HepG2 (cell line): Measurements from ENCODE around the gene GJB2. TPM values are rescaled to one million over a fixed set of nuclear protein-coding genes. Genes with fewer than 3 reads are reported as not detected.

Experiments
- ATAC-seq: fragments of 200-7000 bp; cut with Tn5 transposase; 3 replicates; pipeline ENCODE4 v1.9.1; 2020; ENCODE audit warnings: mild to moderate bottlenecking, moderate library complexity
- BruUV-seq: library from RNA; stranded (reverse); fragments of 400-500 nt; replicated peaks from 2 replicates; lab custom pipeline; 2021; lab: Mats Ljungman, UMichigan
- CTCF ChIA-PET: fragments of 300-600 bp; formaldehyde crosslinking; extraction: SDS; loops from one replicate; lab custom pipeline; 2021; ENCODE audit warnings: low total read pairs, inconsistent platforms, low intra/inter-chr PET ratio; lab: Yijun Ruan, JAX
- POLR2A ChIA-PET: fragments of 350-600 bp; sonication (Branson Sonifier 250); formaldehyde crosslinking; loops from one replicate; lab custom pipeline; 2020; ENCODE audit warnings: antibody characterized with exemption, inconsistent platforms; lab: Yijun Ruan, JAX
- DNase-seq: peaks from one replicate; pipeline ENCODE4 v3.0.0-alpha.2; 2015; ENCODE audit warnings: low spot score
- FAIRE-seq: peaks from 3 replicates; lab custom pipeline; 2011; peaks lifted over from hg19 to GRCh38; lab: Jason Lieb, UNC
- H2AFZ ChIP-seq: one replicate; pipeline ENCODE4 v1.6.1; 2011; ENCODE audit warnings: low read length, inconsistent platforms
- H3K27ac ChIP-seq: fragments of 300-600 bp; 3 replicates; pipeline ENCODE4 v1.8.0; 2011; ENCODE audit warnings: mixed run types, mild to moderate bottlenecking, mixed read lengths, low read length, inconsistent platforms; ENCODE audit not compliant: insufficient read depth; ENCODE audit errors: extremely low read length
- H3K27me3 ChIP-seq, 2 experiments: fragments of 200-600 bp in 1 of 2; 2 replicates in 1 of 2; 3 replicates in 1 of 2; pipeline versions ENCODE4 v1.6.0 to v1.8.0; 2011; ENCODE audit warnings: low read length in 2 of 2, mild to moderate bottlenecking in 2 of 2, moderate library complexity in 2 of 2, inconsistent platforms in 1 of 2; ENCODE audit not compliant: insufficient read depth in 2 of 2, control insufficient read depth in 1 of 2
- H3K36me3 ChIP-seq, 2 experiments: fragments of 200-600 bp in 1 of 2; replicated peaks in 1 of 2; 2 replicates in 1 of 2; 3 replicates in 1 of 2; pipeline versions ENCODE4 v1.5.1 to v1.8.0; 2011; ENCODE audit warnings: low read length in 2 of 2, inconsistent platforms in 1 of 2; ENCODE audit not compliant: insufficient read depth in 2 of 2, control insufficient read depth in 1 of 2
- H3K4me1 ChIP-seq: 2 replicates; pipeline ENCODE4 v1.5.1; 2012; ENCODE audit warnings: low read length, inconsistent platforms; ENCODE audit not compliant: insufficient read depth
- H3K4me2 ChIP-seq: 2 replicates; pipeline ENCODE4 v1.6.0; 2011; ENCODE audit warnings: low read depth, low read length, inconsistent platforms
- H3K4me3 ChIP-seq, 3 experiments: fragments of 200-600 bp in 1 of 3; sonication (generic), shearing (Covaris generic) in 1 of 3; replicated peaks in 1 of 3; 2 replicates each; pipeline ENCODE4 v1.5.1; 2011 to 2016; ENCODE audit warnings: low read length in 3 of 3, inconsistent platforms in 2 of 3, low read depth in 2 of 3, mild to moderate bottlenecking in 2 of 3, control low read depth in 1 of 3, mixed read lengths in 1 of 3; ENCODE audit not compliant: insufficient read depth in 1 of 3
- H3K79me2 ChIP-seq: one replicate; pipeline ENCODE4 v1.6.1; 2011; ENCODE audit warnings: low read length, inconsistent platforms; ENCODE audit not compliant: insufficient read depth
- H3K9ac ChIP-seq: 2 replicates; pipeline ENCODE4 v1.6.0; 2011; ENCODE audit warnings: mild to moderate bottlenecking, low read depth, low read length, inconsistent platforms; ENCODE audit not compliant: insufficient read depth
- H3K9me3 ChIP-seq: 2 replicates; pipeline ENCODE4 v1.5.1; 2012; ENCODE audit warnings: mild to moderate bottlenecking, low read length
- H4K20me1 ChIP-seq: 2 replicates; pipeline ENCODE4 v1.6.0; 2011; ENCODE audit warnings: inconsistent platforms, mild to moderate bottlenecking, low read length, moderate library complexity; ENCODE audit not compliant: insufficient read depth
- CERS6 ChIP-seq: sonication (generic); formaldehyde crosslinking; IDR thresholded peaks from 2 replicates; pipeline ENCODE4 v1.5.0; 2020; ENCODE audit warnings: missing genetic modification reagents
- CSRNP1 ChIP-seq: sonication (generic); formaldehyde crosslinking; IDR thresholded peaks from 2 replicates; pipeline ENCODE4 v1.8.1; 2023; ENCODE audit warnings: mild to moderate bottlenecking, missing genetic modification reagents
- FOXK2 ChIP-seq: fragments of 450-650 bp; IDR thresholded peaks from 2 replicates; pipeline ENCODE4 v1.6.1; 2016
- MAF1 ChIP-seq: sonication (generic); formaldehyde crosslinking; IDR thresholded peaks from 2 replicates; pipeline ENCODE4 v1.5.0; 2020; ENCODE audit warnings: missing genetic modification reagents, borderline replicate concordance
- MED13 ChIP-seq: sonication (generic); formaldehyde crosslinking; IDR thresholded peaks from 2 replicates; pipeline ENCODE4 v1.5.0; 2020; ENCODE audit warnings: missing genetic modification reagents
- MYNN ChIP-seq: sonication (generic); formaldehyde crosslinking; IDR thresholded peaks from 2 replicates; pipeline ENCODE4 v1.4.0; 2020; ENCODE audit warnings: mild to moderate bottlenecking, low read depth, missing genetic modification reagents
- RARG ChIP-seq: sonication (generic); formaldehyde crosslinking; IDR thresholded peaks from 2 replicates; pipeline ENCODE4 v1.4.0; 2020; ENCODE audit warnings: low read depth, mild to moderate bottlenecking, missing genetic modification reagents
- RCOR2 ChIP-seq: IDR thresholded peaks from 2 replicates; pipeline ENCODE4 v1.6.1; 2016; ENCODE audit warnings: missing biosample characterization, missing genetic modification reagents
- ZFP36L1 ChIP-seq: sonication (generic); formaldehyde crosslinking; IDR thresholded peaks from 2 replicates; pipeline ENCODE4 v1.8.0; 2022; ENCODE audit warnings: mild to moderate bottlenecking, missing genetic modification reagents, moderate library complexity
- in situ Hi-C: cut with HindIII; loops from 2 replicates; pipeline ENCODE4 v1.10.0; 2017; ENCODE audit warnings: low pct_unique_long_range_greater_than_20kb; ENCODE audit not compliant: extremely low pct_ligation_motif_present
- intact Hi-C: fragments of 100-400 bp; cut with micrococcal nuclease; formaldehyde crosslinking; loops from one replicate; pipeline ENCODE4 v1.10.0; 2022; ENCODE audit not compliant: unreplicated experiment
- polyA plus RNA-seq, 8 experiments: library from polyadenylated mRNA; depleted of rRNA in 3 of 8; stranded (reverse) in 7 of 8; unstranded in 1 of 8; fragments of >200 nt; fragmentation: Illumina TruSeq in 4 of 8; extraction: Trizol in 4 of 8; gene quantifications; 2 replicates each; pipeline versions ENCODE4 v1.2.1 to v1.2.3, GENCODE V29; 2011 to 2016; ENCODE audit warnings: low read depth in 4 of 8, missing spikeins in 1 of 8, mixed read lengths in 1 of 8; ENCODE audit not compliant: insufficient read depth in 1 of 8
- total RNA-seq, 5 experiments: library from RNA; depleted of rRNA; stranded (reverse); fragments of >200 nt; fragmentation: Illumina TruSeq; extraction: Trizol; gene quantifications; 2 replicates each; pipeline ENCODE4 v1.2.3, GENCODE V29; 2016; ENCODE audit warnings: low read depth in 1 of 5

Gene GJB2
- total and polyA plus RNA-seq, 2 of the 13 experiments (the other 11 are each of a cell fraction or from before 2014, with no cell fraction given), result 0.15 to 0.18 TPM

GRCh38 chr13:20219577-20219976 is 26.8 kb upstream of the GJB2 start:
- H3K27me3 ChIP-seq, result peaks cover 0 to 9% of the 10 kb centered on the region in 2 experiments; a peak in 1 of 5 replicates
- no peaks in the 10 kb centered on the region for H3K79me2 ChIP-seq
- intact Hi-C loops, result no loop called here
- H4K20me1 ChIP-seq, result no peaks in the 10 kb centered on the region
- H3K9ac ChIP-seq, result no peak overlapping the region
- no peak overlapping the region for H2AFZ ChIP-seq
- no peaks in the 10 kb centered on the region for H3K36me3 ChIP-seq
- ATAC-seq (no peak), DNase-seq (no peak), FAIRE-seq (no peak)
- ChIA-PET CTCF (no interaction called here), POLR2A (no interaction called here)
- H3K4me3 ChIP-seq, result no peak overlapping the region
- no peak overlapping the region for H3K27ac ChIP-seq
- in situ Hi-C loops, result no loop called here
- H3K9me3 ChIP-seq, result no peaks in the 10 kb centered on the region
- H3K4me2 ChIP-seq, result no peak overlapping the region
- peaks cover 14% of the 10 kb centered on the region for H3K4me1 ChIP-seq
- BruUV-seq, result no TSS peak
- TF ChIP-seq CSRNP1 (no peak), RARG (CRISPR knock-in tag) (no peak), MED13 (CRISPR knock-in tag) (no peak), CERS6 (CRISPR knock-in tag) (no peak), ZFP36L1 (CRISPR knock-in tag) (no peak), RCOR2 (no peak), FOXK2 (no peak), MYNN (CRISPR knock-in tag) (no peak), MAF1 (CRISPR knock-in tag) (no peak)
